CD14-positive monocyte (primary cell): ENCODE results near the gene SPTB. TPM values are rescaled to one million over a fixed set of nuclear protein-coding genes. Genes with fewer than 3 reads are reported as not detected.

Experiments used
- DNase-seq, 3 donors: peaks; one replicate each; pipeline ENCODE4 v3.0.0-alpha.2; 2011 to 2022
- H2AFZ ChIP-seq: 2 replicates; pipeline ENCODE4 v1.6.0; 2012; ENCODE audit warnings: mild to moderate bottlenecking, low read depth, low read length, inconsistent platforms; ENCODE audit not compliant: insufficient read depth, poor library complexity, severe bottlenecking
- H3K27ac ChIP-seq, 2 donors: 1 replicate in 1 of 2; 2 replicates in 1 of 2; pipeline ENCODE4 v1.5.1; 2012 to 2013; ENCODE audit warnings: low read length in 2 of 2, control low read depth in 1 of 2, inconsistent platforms in 1 of 2, low read depth in 1 of 2, mild to moderate bottlenecking in 1 of 2
- H3K27me3 ChIP-seq, 2 donors: one replicate each; pipeline versions ENCODE4 v1.6.0 to v1.6.1; 2011 to 2013; ENCODE audit warnings: low read length in 2 of 2; ENCODE audit not compliant: control insufficient read depth in 2 of 2, insufficient read depth in 2 of 2
- H3K36me3 ChIP-seq, 2 donors: replicated peaks in 1 of 2; 1 replicate in 1 of 2; 2 replicates in 1 of 2; pipeline versions ENCODE4 v1.5.1 to v1.6.1; 2012 to 2013; ENCODE audit warnings: low read length in 2 of 2, control low read depth in 1 of 2, inconsistent platforms in 1 of 2, mild to moderate bottlenecking in 1 of 2; ENCODE audit not compliant: insufficient read depth in 2 of 2, control insufficient read depth in 1 of 2
- H3K4me1 ChIP-seq, 2 donors: 1 replicate in 1 of 2; 2 replicates in 1 of 2; pipeline versions ENCODE4 v1.5.1 to v1.6.1; 2012 to 2013; ENCODE audit warnings: low read length in 2 of 2, control low read depth in 1 of 2, inconsistent platforms in 1 of 2, mild to moderate bottlenecking in 1 of 2, moderate library complexity in 1 of 2; ENCODE audit not compliant: insufficient read depth in 2 of 2, control insufficient read depth in 1 of 2
- H3K4me2 ChIP-seq: replicated peaks from 2 replicates; pipeline ENCODE3; 2012; ENCODE audit warnings: low read length, moderate library complexity, mild to moderate bottlenecking; ENCODE audit not compliant: poor library complexity, severe bottlenecking; ENCODE audit errors: extremely low read depth
- H3K4me3 ChIP-seq, 3 experiments: fragments of 200-600 bp in 1 of 3; sonication (generic) in 1 of 3; replicated peaks in 1 of 3; 1 replicate in 2 of 3; 2 replicates in 1 of 3; pipeline ENCODE4 v1.5.1; 2011 to 2013; ENCODE audit warnings: low read length in 3 of 3, mild to moderate bottlenecking in 3 of 3, control low read depth in 2 of 3, low read depth in 2 of 3, inconsistent platforms in 1 of 3, moderate library complexity in 1 of 3
- H3K79me2 ChIP-seq: 2 replicates; pipeline ENCODE4 v1.6.0; 2012; ENCODE audit warnings: mild to moderate bottlenecking, control low read depth, inconsistent platforms, low read length, moderate library complexity; ENCODE audit not compliant: insufficient read depth
- H3K9ac ChIP-seq: 2 replicates; pipeline ENCODE4 v1.6.0; 2017; ENCODE audit warnings: low read length, mild to moderate bottlenecking; ENCODE audit not compliant: insufficient read depth, poor library complexity, severe bottlenecking
- H3K9me3 ChIP-seq, 2 donors: replicated peaks in 1 of 2; 1 replicate in 1 of 2; 2 replicates in 1 of 2; pipeline versions ENCODE4 v1.5.1 to v1.6.1; 2012 to 2013; ENCODE audit warnings: low read length in 2 of 2, control low read depth in 1 of 2; ENCODE audit not compliant: control insufficient read depth in 1 of 2, insufficient read depth in 1 of 2
- H4K20me1 ChIP-seq: 2 replicates; pipeline ENCODE4 v1.6.0; 2012; ENCODE audit warnings: mild to moderate bottlenecking, low read length, control low read depth, moderate library complexity; ENCODE audit not compliant: insufficient read depth
- H3K27ac Mint-ChIP-seq, 7 donors: one replicate each; pipeline ENCODE4 v1.8.0; 2020; ENCODE audit warnings: mild to moderate bottlenecking in 7 of 7, mixed read lengths in 7 of 7, moderate library complexity in 6 of 7, inconsistent platforms in 2 of 7
- H3K27me3 Mint-ChIP-seq, 3 donors: one replicate each; pipeline ENCODE4 v1.8.0; 2021 to 2022; ENCODE audit warnings: low read depth in 3 of 3, mild to moderate bottlenecking in 3 of 3, mixed read lengths in 3 of 3, moderate library complexity in 3 of 3, inconsistent platforms in 1 of 3
- H3K36me3 Mint-ChIP-seq, 2 donors: one replicate each; pipeline ENCODE4 v1.8.0; 2020; ENCODE audit warnings: mixed read lengths in 2 of 2, inconsistent platforms in 1 of 2, mild to moderate bottlenecking in 1 of 2
- H3K4me1 Mint-ChIP-seq: one replicate; pipeline ENCODE4 v1.8.0; 2020; ENCODE audit warnings: mild to moderate bottlenecking, mixed read lengths
- H3K4me3 Mint-ChIP-seq, 2 donors: one replicate each; pipeline ENCODE4 v1.8.0; 2020; ENCODE audit warnings: mild to moderate bottlenecking in 2 of 2, mixed read lengths in 2 of 2, moderate library complexity in 1 of 2
- H3K9me3 Mint-ChIP-seq, 7 donors: one replicate each; pipeline ENCODE4 v1.8.0; 2020 to 2022; ENCODE audit warnings: mixed read lengths in 7 of 7, mild to moderate bottlenecking in 6 of 7, moderate library complexity in 6 of 7, inconsistent platforms in 2 of 7
- WGBS: methylation state at CpG from one replicate; pipeline ENCODE4 v1.1.5; 2013; ENCODE audit warnings: missing lambda C conversion rate; ENCODE audit not compliant: insufficient coverage; 5-methylcytosine and 5-hydroxymethylcytosine counted together
- intact Hi-C, 2 donors: fragments of 100-400 bp; cut with micrococcal nuclease; formaldehyde crosslinking; loops; one replicate each; pipeline versions ENCODE4 v1.15.0 to v1.15.1; 2023
- polyA plus RNA-seq, 3 donors: library from polyadenylated mRNA; depleted of rRNA in 1 of 3; unstranded in 2 of 3; stranded (reverse) in 1 of 3; fragments of 300-500 nt in 2 of 3; fragments of >200 nt in 1 of 3; fragmentation: Illumina TruSeq in 2 of 3; gene quantifications; 1 replicate in 2 of 3; 2 replicates in 1 of 3; pipeline ENCODE4 v1.2.3, GENCODE V29; 2012 to 2021
- TF ChIP-seq, protein P1 (sequence below): fragments of 200-600 bp; IDR thresholded peaks from one replicate; pipeline ENCODE4 v1.8.0; 2022; ENCODE audit warnings: antibody characterized with exemption, mild to moderate bottlenecking

SPTB gene
- polyA plus RNA-seq, 3 donors = not detected

DNA sequence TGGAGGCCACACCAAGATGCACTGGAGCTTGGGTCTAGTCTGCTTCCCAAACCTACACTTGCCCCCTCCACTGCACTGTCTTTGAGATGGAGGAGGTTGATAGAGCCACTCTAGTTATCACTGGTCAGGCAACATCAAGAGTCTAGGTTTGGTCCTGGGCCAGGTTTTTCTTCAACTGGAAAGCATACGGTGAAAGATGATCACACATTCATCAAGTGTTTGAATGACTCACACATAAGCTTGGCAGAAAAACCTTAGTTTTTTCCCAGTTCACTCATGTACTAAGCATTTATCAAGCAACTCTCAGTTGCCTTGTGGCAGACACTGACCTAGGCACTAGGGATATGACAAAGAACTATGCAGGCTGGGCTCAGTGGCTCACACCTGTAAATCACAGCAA lies 91.0 kb downstream of the SPTB start:
- Histone ChIP-seq H3K36me3 (no peaks in the 10 kb centered on the region), H3K4me3 (no peak overlapping the region), H3K4me1 (no peaks in the 10 kb centered on the region), H3K4me2 (no peak overlapping the region), H4K20me1 (no peaks in the 10 kb centered on the region), H2AFZ (no peak overlapping the region), H3K79me2 (no peaks in the 10 kb centered on the region), H3K27me3 (no peaks in the 10 kb centered on the region), H3K9ac (no peak overlapping the region), H3K9me3 (no peaks in the 10 kb centered on the region), H3K27ac (no peak overlapping the region)
- no peak overlapping the region for H3K27ac Mint-ChIP-seq
- intact Hi-C loops = no loop called here
- H3K27me3 Mint-ChIP-seq = peaks cover 3 to 9% (median 6%) of the 10 kb centered on the region in 3 donors
- WGBS = no CpG with 5 or more reads among the region's 1 CpG
- H3K4me1 Mint-ChIP-seq = no peaks in the 10 kb centered on the region
- TF ChIP-seq, protein P1, sequence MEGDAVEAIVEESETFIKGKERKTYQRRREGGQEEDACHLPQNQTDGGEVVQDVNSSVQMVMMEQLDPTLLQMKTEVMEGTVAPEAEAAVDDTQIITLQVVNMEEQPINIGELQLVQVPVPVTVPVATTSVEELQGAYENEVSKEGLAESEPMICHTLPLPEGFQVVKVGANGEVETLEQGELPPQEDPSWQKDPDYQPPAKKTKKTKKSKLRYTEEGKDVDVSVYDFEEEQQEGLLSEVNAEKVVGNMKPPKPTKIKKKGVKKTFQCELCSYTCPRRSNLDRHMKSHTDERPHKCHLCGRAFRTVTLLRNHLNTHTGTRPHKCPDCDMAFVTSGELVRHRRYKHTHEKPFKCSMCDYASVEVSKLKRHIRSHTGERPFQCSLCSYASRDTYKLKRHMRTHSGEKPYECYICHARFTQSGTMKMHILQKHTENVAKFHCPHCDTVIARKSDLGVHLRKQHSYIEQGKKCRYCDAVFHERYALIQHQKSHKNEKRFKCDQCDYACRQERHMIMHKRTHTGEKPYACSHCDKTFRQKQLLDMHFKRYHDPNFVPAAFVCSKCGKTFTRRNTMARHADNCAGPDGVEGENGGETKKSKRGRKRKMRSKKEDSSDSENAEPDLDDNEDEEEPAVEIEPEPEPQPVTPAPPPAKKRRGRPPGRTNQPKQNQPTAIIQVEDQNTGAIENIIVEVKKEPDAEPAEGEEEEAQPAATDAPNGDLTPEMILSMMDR = no peak
- H3K36me3 Mint-ChIP-seq = no peaks in the 10 kb centered on the region
- H3K4me3 Mint-ChIP-seq = no peak overlapping the region
- no peak for DNase-seq
- H3K9me3 Mint-ChIP-seq = no peaks in the 10 kb centered on the region

DNA sequence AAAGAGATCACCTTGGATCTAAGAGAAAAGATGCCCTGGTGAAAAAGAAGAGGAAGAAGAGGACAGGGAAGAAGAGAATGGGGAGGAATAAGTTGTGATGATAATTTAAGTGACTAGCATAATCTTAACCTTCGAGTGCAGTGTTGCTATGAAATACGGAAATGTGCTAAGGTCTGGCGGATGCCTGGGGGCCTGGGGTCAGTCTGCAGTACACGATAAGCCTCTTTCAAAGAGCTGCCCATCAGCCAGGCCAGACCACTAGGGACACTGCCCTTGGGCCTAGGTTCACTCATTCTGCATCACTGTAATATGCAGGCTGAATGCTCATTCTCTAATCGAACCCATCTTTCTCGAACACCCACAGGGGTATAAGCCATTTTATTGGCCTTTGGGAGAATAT lies 92.1 kb downstream of the SPTB start:
- H3K79me2 ChIP-seq = no peaks in the 10 kb centered on the region

More for the DNA sequence above, 92.1 kb downstream of the SPTB start:
- Histone ChIP-seq H4K20me1 (no peaks in the 10 kb centered on the region), H3K9me3 (no peaks in the 10 kb centered on the region), H2AFZ (no peak overlapping the region), H3K36me3 (no peaks in the 10 kb centered on the region), H3K27me3 (no peaks in the 10 kb centered on the region), H3K9ac (no peak overlapping the region), H3K4me1 (no peaks in the 10 kb centered on the region), H3K4me2 (no peak overlapping the region), H3K27ac (no peak overlapping the region), H3K4me3 (no peak overlapping the region)
- H3K4me3 Mint-ChIP-seq = no peak overlapping the region
- 96% methylated on average over 4 of the region's 6 CpGs for WGBS
- TF ChIP-seq, protein P1 = no peak
- DNase-seq = no peak
- H3K36me3 Mint-ChIP-seq = no peaks in the 10 kb centered on the region
- intact Hi-C loops = no loop called here
- peaks cover 3 to 8% (median 8%) of the 10 kb centered on the region in 3 donors for H3K27me3 Mint-ChIP-seq
- no peaks in the 10 kb centered on the region for H3K9me3 Mint-ChIP-seq
- H3K4me1 Mint-ChIP-seq = no peaks in the 10 kb centered on the region
- H3K27ac Mint-ChIP-seq = no peak overlapping the region
